Inflammatory macrophage treated with lipopolysaccharide for 4 hours (primary cell): ENCODE results near the gene AKAP4.

Experiments used
- DNase-seq: peaks from one replicate; pipeline ENCODE4 v3.0.0-alpha.2; 2020

Gene AKAP4, protein sequence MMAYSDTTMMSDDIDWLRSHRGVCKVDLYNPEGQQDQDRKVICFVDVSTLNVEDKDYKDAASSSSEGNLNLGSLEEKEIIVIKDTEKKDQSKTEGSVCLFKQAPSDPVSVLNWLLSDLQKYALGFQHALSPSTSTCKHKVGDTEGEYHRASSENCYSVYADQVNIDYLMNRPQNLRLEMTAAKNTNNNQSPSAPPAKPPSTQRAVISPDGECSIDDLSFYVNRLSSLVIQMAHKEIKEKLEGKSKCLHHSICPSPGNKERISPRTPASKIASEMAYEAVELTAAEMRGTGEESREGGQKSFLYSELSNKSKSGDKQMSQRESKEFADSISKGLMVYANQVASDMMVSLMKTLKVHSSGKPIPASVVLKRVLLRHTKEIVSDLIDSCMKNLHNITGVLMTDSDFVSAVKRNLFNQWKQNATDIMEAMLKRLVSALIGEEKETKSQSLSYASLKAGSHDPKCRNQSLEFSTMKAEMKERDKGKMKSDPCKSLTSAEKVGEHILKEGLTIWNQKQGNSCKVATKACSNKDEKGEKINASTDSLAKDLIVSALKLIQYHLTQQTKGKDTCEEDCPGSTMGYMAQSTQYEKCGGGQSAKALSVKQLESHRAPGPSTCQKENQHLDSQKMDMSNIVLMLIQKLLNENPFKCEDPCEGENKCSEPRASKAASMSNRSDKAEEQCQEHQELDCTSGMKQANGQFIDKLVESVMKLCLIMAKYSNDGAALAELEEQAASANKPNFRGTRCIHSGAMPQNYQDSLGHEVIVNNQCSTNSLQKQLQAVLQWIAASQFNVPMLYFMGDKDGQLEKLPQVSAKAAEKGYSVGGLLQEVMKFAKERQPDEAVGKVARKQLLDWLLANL

DNA sequence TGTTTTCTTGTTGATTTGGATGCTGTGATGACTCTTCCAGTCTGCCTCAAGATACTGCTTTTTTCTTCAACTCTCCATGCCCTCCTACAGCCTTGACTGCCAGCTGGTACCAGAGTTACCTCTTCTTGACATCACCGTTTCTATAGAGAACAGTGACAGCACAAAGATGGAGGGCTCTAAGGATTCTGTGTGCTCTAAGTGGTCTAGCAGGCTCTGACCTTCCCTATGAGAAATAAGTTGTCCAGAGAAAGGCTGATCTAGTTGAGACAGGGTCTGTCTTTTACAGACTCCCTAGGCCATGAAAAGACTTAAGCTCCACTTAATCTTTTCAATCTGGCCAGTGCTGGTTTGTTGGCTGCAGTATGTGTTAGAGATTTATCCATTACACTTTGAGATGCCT is at the start of gene AKAP4:
AKAP4 (minus strand) TSS at position 101 of the 400 bp plus-strand sequence. CDS start 118 bp downstream, outside the sequence.
- no peak for DNase-seq

- peak; percentile 1 for DNase-seq
These were observed 10.7 kb upstream of the AKAP4 start for GRCh38 chrX:50211510-50211909.

DNA sequence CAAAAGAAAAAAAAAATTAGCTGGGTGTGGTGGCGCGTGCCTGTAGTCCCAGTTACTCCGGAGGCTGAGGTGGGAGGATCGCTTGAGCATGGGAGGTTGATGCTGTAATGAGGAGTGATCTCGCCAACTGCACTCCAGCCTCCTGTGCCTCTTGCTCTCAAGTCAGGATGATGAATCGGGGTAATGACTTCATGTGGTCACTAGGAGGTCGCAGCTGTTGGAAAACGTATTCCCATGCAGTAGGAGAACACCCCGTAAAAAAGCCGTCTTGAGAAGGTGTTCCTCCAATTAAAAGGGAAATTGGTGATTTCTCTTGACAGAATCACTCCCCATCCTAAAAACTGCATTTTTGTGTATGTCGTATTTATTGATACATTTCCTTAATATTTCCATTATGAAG is 5.9 kb upstream of the AKAP4 start:
- no peak for DNase-seq

GRCh38 chrX:50204364-50204899 is 3.6 kb upstream of the AKAP4 start, which contains the start of gene CCNB3:
Gene CCNB3 (plus strand): TSS chrX:50204765. CDS start chrX:50285164, 80,399 bp downstream.
- DNase-seq, result peak; percentile 72

DNA sequence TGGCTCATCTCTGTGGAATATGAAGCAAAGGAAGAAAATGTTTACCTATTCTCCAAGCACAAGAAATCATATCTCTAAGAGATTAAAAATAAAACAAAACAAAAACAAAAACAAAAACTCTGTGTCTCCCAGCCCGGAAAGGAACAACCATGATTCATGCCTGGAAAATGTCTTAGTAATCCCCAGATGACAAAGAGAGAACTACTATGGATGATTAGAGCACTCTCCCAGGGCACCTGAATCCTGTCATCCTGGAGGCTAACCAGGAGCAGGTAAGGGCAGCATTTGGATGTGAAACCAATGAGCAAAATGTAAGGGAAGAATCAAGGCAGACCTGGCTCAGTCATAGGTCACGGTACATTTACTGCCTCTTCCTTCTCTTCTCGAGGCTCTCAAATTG is 1.7 kb upstream of the AKAP4 start:
- DNase-seq, result no peak

GRCh38 chrX:50198348-50198747 is 2.5 kb downstream of the AKAP4 start:
- no peak for DNase-seq

DNA sequence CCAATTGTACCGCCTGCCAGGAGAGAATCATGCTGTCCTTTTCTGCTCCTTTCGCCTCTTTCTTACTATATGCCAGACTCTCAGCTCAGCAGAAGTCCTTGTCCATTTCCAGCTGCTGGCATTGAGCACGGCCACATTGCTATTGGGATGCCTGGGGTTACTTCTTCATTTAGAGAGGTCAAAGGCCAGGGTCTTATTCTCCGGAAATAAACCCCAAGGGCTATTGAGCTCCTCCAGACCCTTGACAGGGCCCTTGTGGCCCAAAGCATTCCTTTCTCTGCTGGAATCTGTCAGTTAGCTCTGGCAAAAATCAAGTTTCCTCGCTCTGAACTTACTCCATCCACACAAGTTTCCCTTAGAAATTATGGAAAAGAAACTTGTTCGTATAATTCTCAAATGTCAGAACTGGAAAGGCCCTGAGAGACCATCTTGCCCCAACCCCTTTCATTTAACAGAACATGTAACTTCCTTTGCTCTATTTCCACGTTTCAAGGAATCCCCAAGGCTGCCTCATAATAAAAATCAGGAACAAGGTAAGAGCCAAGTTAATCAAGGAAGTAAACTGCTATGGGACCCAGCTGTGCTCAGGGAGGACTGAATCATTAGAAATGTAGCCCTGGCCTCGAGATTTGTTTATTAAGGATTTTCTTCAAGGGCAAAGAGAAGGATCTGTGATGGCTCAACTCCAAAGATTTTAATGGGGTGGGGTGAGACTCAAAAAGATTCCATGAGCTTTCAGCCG is 11.8 kb downstream of the AKAP4 start:
- no peak for DNase-seq

- no peak for DNase-seq
These were observed 16.9 kb downstream of the AKAP4 start for GRCh38 chrX:50183891-50184290.

DNA sequence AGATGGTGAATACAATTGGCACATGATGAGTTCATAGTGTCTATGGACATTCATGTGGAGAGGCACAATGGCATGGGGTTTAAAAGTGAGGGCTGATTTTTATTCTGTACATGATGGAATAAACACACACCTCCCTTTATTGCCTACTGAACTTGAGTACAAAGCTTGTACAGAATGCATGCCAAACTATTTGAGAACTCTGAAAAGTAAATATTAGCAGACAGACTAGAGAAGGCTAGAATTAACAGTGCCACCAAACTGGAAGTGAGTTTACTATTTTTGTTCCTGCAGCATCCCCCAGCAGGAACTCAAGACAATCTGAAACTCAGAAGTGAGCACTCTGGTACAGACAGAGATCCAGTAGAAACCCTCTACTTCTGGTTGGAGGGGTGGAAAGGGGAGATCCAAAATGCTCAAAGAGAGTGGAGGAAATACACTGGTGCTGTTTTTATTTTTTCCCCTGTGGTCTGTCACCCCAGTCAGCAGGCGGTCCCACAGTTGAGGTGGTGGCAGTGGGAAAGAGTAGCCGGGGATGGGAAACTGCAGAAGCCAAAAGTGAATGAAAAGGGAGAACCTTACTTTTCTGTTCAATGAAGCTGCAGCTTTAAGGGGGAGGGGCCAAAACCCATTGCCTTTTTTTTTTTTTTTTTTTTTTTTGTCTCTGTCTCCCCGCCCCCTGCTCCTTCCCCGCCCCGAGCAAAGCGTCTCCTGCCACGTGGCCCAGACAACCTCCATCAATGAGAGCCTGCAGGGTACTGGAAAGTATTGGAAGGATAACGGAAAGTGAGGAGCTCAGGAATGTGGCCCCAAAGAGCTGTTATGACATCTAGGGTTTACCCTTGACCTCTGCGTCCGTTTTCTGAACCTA is 20.5 kb downstream of the AKAP4 start:
- DNase-seq, result no peak

- no peak for DNase-seq
These were observed 31.1 kb downstream of the AKAP4 start for GRCh38 chrX:50169717-50170116.

DNA sequence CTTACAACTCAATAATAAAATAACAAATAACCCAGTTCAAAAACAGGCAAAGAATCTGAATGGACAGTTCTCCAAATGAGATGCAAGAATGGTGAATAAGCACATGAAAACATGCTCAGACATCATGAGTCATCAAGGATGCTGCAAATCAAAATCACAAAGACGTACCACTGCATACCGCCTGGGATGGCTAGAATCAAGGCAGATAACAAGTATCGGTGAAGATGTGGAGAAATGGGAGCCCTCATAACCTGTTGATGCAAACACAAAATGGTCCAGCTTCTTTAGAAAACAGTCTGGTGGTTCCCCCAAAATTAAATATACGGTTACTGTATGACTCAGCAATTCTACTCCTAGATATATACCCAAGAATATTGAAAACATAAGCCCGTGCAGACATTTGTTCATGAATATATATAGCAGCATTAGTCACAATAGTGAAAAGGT is 32.5 kb downstream of the AKAP4 start:
- DNase-seq, result no peak

GRCh38 chrX:50167366-50167765 is 33.4 kb downstream of the AKAP4 start:
- DNase-seq, result no peak

DNA sequence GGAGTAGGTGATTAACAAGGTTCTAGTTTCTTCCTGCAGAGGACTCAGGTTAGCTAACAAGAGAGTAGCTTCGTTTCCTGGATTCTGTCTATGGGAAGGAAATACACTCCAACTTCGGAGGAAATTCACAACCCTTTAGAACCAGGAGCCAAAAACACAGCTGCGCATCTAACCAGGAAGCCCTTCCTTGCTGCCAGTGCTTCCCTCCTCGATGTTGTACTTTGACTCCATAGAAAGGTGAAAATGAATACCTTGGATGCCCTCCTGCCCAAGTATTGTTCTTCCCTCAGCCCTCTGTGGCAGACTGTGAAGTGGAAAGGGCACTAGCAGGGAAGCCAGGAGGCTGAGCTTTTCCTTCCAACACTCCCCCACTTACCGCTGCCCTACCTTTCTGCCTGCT is 35.1 kb downstream of the AKAP4 start:
- no peak for DNase-seq

- DNase-seq, result no peak
These were observed 39.7 kb downstream of the AKAP4 start for GRCh38 chrX:50161127-50161526.

DNA sequence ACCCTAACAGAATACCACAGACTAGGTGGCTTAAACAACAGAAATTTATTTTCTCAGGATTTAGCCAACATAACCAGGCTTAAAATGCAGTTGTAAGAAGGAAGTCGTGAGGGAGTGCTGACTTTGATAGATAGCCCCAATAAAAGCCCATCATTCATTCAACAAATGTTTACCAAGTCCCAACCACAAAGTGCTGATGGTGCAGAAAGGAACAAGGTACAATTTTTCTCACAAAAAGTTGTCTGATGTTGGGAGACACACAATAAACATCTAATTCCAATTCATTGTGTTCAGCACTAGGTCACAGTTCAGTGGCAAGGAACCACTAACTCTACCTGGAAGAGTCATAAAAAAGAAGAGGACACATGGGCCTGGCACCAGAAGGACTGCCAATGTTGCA is 42.2 kb downstream of the AKAP4 start:
- no peak for DNase-seq

DNA sequence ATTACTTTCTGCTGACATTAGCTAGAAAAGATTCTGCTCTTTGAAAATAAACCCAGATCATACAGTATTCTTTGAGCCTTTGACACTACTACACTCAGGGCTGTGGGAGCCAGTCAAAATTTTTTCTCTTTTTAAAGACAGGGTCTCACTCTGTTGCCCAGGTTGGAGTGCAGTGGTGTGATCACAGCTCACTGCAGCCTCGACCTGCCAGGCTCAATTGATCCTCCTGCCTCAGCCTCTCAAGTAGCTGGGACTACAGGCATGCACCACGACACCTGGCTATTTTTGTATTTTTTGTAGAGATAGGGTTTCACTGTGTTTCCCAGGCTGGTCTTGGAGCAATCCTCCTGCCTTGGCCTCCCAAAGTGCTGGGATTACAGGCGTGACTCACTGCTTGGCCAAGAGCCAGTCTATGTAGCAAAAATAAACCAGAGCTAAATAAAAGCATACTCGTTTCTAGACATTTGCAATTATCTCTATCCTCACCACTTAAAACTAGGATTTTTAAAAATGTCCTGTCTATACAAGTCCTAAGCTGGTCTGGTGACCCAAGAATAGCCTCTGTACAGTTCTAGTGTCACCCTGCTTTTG is 43.2 kb downstream of the AKAP4 start:
- DNase-seq, result no peak

DNA sequence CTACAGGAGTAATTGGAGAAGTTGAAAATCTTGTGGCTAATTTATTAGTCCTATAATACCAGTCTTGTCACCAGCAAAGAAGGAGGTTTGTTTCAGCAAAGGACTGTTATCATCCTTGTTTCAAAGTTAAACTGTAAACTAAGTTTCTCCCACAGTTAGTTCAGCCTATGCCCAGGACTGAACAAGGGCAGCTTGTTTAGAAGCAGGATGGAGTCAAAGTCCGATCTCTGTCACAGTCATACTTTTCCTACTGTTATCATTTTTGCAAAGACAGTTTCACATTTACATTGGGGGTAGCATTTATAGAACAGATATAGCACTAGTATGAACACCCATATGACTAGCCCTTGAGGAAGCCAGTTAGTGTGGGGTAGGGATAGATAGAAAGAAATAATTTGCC is 46.4 kb downstream of the AKAP4 start:
- no peak for DNase-seq

DNA sequence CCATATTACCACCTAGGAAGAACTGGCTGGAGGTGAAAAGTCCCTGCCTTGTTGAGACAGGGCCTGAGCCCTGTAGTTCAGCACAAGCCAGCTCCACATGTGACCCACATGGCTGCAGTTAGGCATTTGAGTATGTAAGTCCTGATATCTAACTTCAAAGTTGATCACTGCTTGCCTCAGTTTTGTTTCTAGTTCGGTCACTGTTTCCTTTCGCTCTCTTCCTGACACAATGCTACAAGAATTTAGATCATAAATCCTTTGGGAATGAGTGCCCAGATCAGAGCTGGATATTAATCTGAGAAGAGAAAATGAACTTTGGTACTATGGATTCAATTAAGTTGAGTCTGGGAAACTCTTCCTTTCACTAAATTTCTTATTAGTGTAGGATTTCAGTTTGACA is 48.4 kb downstream of the AKAP4 start:
- no peak for DNase-seq

DNA sequence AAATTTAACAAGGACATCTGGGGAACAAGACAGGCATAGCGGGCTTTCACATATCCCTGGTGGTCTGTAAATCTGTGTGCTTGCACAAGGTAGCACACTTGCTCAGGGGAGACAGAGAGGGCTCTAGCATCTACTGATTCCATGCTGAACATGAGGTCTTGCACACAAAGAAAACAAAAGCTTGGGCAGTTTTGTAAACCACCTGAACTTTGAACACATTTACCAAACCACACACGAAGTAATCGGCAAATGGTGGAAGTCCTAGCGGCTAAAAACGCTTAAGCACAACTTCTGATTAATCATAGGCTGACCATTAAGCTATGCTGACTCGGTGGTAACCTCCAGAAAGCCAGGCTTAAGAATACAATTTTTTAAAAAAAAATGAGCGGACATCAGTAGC is 52.8 kb downstream of the AKAP4 start:
- DNase-seq, result no peak
